Fibroblast of skin of left quadriceps (primary cell): ENCODE measurements around the gene TPPP3.

Experiments
- DNase-seq, 2 experiments: peaks; one replicate each; pipeline ENCODE4 v3.0.0-alpha.2; 2013; ENCODE audit warnings: low read depth in 2 of 2

The TPPP3 gene

DNA sequence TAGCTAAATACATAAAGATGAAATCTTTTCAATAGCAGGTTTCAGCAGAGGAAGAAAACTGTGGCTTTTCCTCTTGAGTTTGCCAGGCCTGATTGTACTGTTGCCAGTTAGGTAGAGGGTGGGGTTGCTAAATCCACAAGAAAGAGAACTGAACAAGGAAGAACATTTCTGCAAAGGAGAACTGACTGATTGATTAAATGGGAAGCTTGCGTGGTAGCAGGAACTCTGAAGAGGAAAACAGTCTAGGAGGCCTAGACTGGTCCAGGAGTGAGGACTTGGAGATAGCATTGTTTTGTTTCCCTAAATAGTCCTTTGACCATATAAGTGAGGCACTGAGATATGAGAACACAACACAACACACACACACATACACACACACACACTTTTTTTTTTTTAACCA is 47.9 kb downstream of the TPPP3 start:
- no peak for DNase-seq

DNA sequence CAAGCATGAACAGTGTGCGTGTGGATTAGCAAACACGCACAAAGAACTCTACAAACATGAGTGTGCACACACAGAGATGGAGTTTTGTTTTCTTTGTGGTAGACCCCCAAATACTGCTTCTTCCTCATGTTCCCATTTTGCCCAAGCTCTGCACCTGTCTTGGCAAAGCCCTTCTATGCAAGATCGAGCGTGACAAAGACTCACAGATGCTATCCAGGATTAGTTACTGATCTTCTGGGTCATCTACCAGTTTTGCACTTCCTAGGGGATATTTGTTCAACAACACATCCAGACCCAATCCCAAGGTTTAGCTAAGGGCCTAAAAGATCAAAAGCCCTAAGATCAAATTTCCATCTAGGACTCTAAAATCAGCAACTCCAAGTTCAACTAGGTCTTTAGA is 50.7 kb downstream of the TPPP3 start:
- DNase-seq, result no peak

DNA sequence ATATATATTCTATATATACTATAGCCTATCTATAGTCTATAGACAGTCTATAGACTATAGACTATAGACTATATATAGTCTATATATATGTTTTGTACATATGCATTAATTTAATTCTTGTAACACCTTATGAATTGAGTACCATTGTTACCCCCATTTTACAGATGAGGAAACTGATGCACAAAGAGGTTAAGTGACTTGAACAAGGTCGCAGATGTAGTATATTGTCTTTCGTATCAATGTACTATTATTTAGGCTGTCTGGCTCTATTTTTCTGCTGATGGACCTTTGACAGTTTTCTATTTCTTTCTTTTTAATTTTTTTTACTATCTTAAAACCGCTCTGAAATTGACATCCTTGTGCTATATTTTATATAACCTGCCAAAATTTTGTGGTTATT is 52.0 kb downstream of the TPPP3 start:
- no peak for DNase-seq
